Upper lobe of left lung (tissue), 4 donors: ENCODE measurements around the gene CTDP1.

Experiments
- CTCF ChIP-seq, 6 experiments: fragments of 450-650 bp in 4 of 6; fragments of 200-600 bp in 2 of 6; sonication (generic) in 2 of 6; IDR thresholded peaks; one replicate each; pipeline ENCODE4 v1.5.1; 2016 to 2019; ENCODE audit warnings: antibody characterized with exemption in 6 of 6
- EP300 ChIP-seq, 4 donors: sonication (generic); formaldehyde crosslinking; IDR thresholded peaks; one replicate each; pipeline ENCODE4 v1.5.1; 2017; ENCODE audit warnings: antibody characterized with exemption in 4 of 4, control low read depth in 2 of 4
- POLR2A ChIP-seq, 4 donors: fragments of 450-650 bp; IDR thresholded peaks; one replicate each; pipeline ENCODE4 v1.5.1; 2016 to 2017; ENCODE audit warnings: antibody characterized with exemption in 4 of 4, mild to moderate bottlenecking in 2 of 4
- POLR2AphosphoS5 ChIP-seq, 2 donors: sonication (generic); formaldehyde crosslinking; IDR thresholded peaks; one replicate each; pipeline ENCODE4 v1.5.1; 2017; ENCODE audit warnings: antibody characterized with exemption in 2 of 2

GRCh38 chr18:79685281-79685680 is 5.7 kb downstream of the CTDP1 start:
- no peak for TF ChIP-seq CTCF (IDR thresholded peaks at IDR 0.05)
- no peak for TF ChIP-seq EP300 (IDR thresholded peaks at IDR 0.05)
- TF ChIP-seq POLR2A (IDR thresholded peaks at IDR 0.05), result no peak
- TF ChIP-seq POLR2AphosphoS5 (IDR thresholded peaks at IDR 0.05), result no peak
